Natural killer cell (primary cell): Measurements from ENCODE around the gene MICALL1. TPM values are rescaled to one million over a fixed set of nuclear protein-coding genes. Genes with fewer than 3 reads are reported as not detected.
A peak's percentile ranks its signal among the peaks of the same experiment; 100 is the strongest.

ENCODE experiments used
- ATAC-seq, 3 donors: fragments of 150-1000 bp in 2 of 3; fragments of 200-7000 bp in 1 of 3; cut with Tn5 transposase; 1 replicate in 1 of 3; 2 replicates in 2 of 3; pipeline ENCODE4 v1.10.0; 2021; ENCODE audit warnings: mild to moderate bottlenecking in 2 of 3, moderate library complexity in 2 of 3
- DNase-seq, 2 donors: peaks; one replicate each; pipeline versions ENCODE4 v3.0.0 to v3.0.0-alpha.2; 2013 to 2021; ENCODE audit warnings: mixed read lengths in 1 of 2
- H3K27ac ChIP-seq: one replicate; pipeline ENCODE4 v1.5.1; 2013; ENCODE audit warnings: mild to moderate bottlenecking, low read length
- H3K27me3 ChIP-seq: one replicate; pipeline ENCODE4 v1.6.1; 2013; ENCODE audit warnings: low read length; ENCODE audit not compliant: control insufficient read depth, insufficient read depth
- H3K36me3 ChIP-seq: one replicate; pipeline ENCODE4 v1.6.1; 2013; ENCODE audit warnings: low read length; ENCODE audit not compliant: control insufficient read depth, insufficient read depth
- H3K4me1 ChIP-seq: one replicate; pipeline ENCODE4 v1.6.1; 2013; ENCODE audit warnings: low read length; ENCODE audit not compliant: control insufficient read depth, insufficient read depth
- H3K4me3 ChIP-seq: one replicate; pipeline ENCODE4 v1.5.1; 2013; ENCODE audit warnings: low read length
- H3K9me3 ChIP-seq: one replicate; pipeline ENCODE4 v1.6.1; 2013; ENCODE audit warnings: low read length; ENCODE audit not compliant: control insufficient read depth, insufficient read depth
- H3K27ac Mint-ChIP-seq, 2 donors: one replicate each; pipeline ENCODE4 v1.8.0; 2022; ENCODE audit warnings: mild to moderate bottlenecking in 2 of 2, mixed read lengths in 2 of 2, moderate library complexity in 1 of 2
- H3K27me3 Mint-ChIP-seq, 2 donors: one replicate each; pipeline ENCODE4 v1.8.0; 2022; ENCODE audit warnings: low read depth in 2 of 2, mixed read lengths in 2 of 2
- H3K36me3 Mint-ChIP-seq: one replicate; pipeline ENCODE4 v1.8.0; 2022; ENCODE audit warnings: mixed read lengths
- H3K4me1 Mint-ChIP-seq, 2 donors: one replicate each; pipeline ENCODE4 v1.8.0; 2022; ENCODE audit warnings: mixed read lengths in 2 of 2
- H3K4me3 Mint-ChIP-seq: one replicate; pipeline ENCODE4 v1.8.0; 2022; ENCODE audit warnings: mild to moderate bottlenecking, moderate library complexity, mixed read lengths
- H3K9me3 Mint-ChIP-seq, 2 donors: one replicate each; pipeline ENCODE4 v1.8.0; 2022; ENCODE audit warnings: mixed read lengths in 2 of 2
- CTCF ChIP-seq: fragments of 200-600 bp; IDR thresholded peaks from one replicate; pipeline ENCODE4 v1.8.0; 2022; ENCODE audit warnings: antibody characterized with exemption
- WGBS: methylation state at CpG from one replicate; pipeline ENCODE4 v1.1.7; 2013; ENCODE audit warnings: missing lambda C conversion rate; ENCODE audit not compliant: insufficient coverage; 5-methylcytosine and 5-hydroxymethylcytosine counted together
- intact Hi-C: fragments of 100-400 bp; cut with micrococcal nuclease; formaldehyde crosslinking; loops from one replicate; pipeline ENCODE4 v1.14.2; 2022
- total RNA-seq, 4 donors: library from RNA; stranded (reverse); fragments of 120-200 nt in 1 of 4; gene quantifications; one replicate each; pipeline versions ENCODE4 v1.2.3 to v1.2.4, GENCODE V29; 2013 to 2022

Gene MICALL1
- total RNA-seq, 3 donors from 2014 or later (not counting 1 experiment from before 2014, with no cell fraction given), result 24.6 to 34.3 (median 32.4) TPM

- TF ChIP-seq CTCF, result no peak
- no peak overlapping the region for H3K27ac ChIP-seq
- Mint-ChIP-seq H3K27me3 (no peaks in the 10 kb centered on the region), H3K9me3 (no peaks in the 10 kb centered on the region), H3K27ac (no peak overlapping the region), H3K4me1 (peaks cover 9 to 16% of the 10 kb centered on the region in 2 donors), H3K4me3 (no peak overlapping the region), H3K36me3 (no peaks in the 10 kb centered on the region)
- no peak for DNase-seq
- intact Hi-C loops, result no loop called here
- H3K9me3 ChIP-seq, result no peaks in the 10 kb centered on the region
- no peaks in the 10 kb centered on the region for H3K4me1 ChIP-seq
- no peak overlapping the region for H3K4me3 ChIP-seq
- H3K36me3 ChIP-seq, result no peaks in the 10 kb centered on the region
- H3K27me3 ChIP-seq, result no peaks in the 10 kb centered on the region
- 89% methylated on average over 4 of the region's 4 CpGs for WGBS
- no peak for ATAC-seq
Measured at GRCh38 chr22:37976547-37976946, 70.5 kb downstream of the MICALL1 start.

- TF ChIP-seq CTCF, result no peak
- no peaks in the 10 kb centered on the region for H3K4me1 ChIP-seq
- Mint-ChIP-seq H3K36me3 (no peaks in the 10 kb centered on the region), H3K27me3 (no peaks in the 10 kb centered on the region), H3K27ac (no peak overlapping the region), H3K4me1 (peaks cover 9 to 23% of the 10 kb centered on the region in 2 donors), H3K9me3 (no peaks in the 10 kb centered on the region), H3K4me3 (no peak overlapping the region)
- no peak overlapping the region for H3K27ac ChIP-seq
- 89% methylated on average over 8 of the region's 8 CpGs for WGBS
- no peaks in the 10 kb centered on the region for H3K9me3 ChIP-seq
- no peak for ATAC-seq
- no peak overlapping the region for H3K4me3 ChIP-seq
- no peaks in the 10 kb centered on the region for H3K36me3 ChIP-seq
- intact Hi-C loops, result no loop called here
- no peak for DNase-seq
- H3K27me3 ChIP-seq, result no peaks in the 10 kb centered on the region
Measured at GRCh38 chr22:37979782-37980181, 73.7 kb downstream of the MICALL1 start.

GRCh38 chr22:37981282-37982011 lies 75.3 kb downstream of the MICALL1 start:
- Histone ChIP-seq H3K36me3 (no peaks in the 10 kb centered on the region), H3K27me3 (no peaks in the 10 kb centered on the region), H3K9me3 (no peaks in the 10 kb centered on the region), H3K27ac (no peak overlapping the region), H3K4me1 (no peaks in the 10 kb centered on the region), H3K4me3 (no peak overlapping the region)
- no peak for TF ChIP-seq CTCF
- Mint-ChIP-seq H3K4me3 (no peak overlapping the region), H3K27me3 (no peaks in the 10 kb centered on the region), H3K9me3 (no peaks in the 10 kb centered on the region), H3K27ac (peak overlapping the region in 1 of 2 donors; percentile 63), H3K36me3 (no peaks in the 10 kb centered on the region), H3K4me1 (peaks cover 0 to 14% of the 10 kb centered on the region in 2 donors)
- ATAC-seq (no peak), DNase-seq (no peak)
- intact Hi-C loops, result no loop called here
- 100% methylated on average over 6 of the region's 6 CpGs for WGBS
